TTC549 (cell line): Measurements from ENCODE around the gene LEFTY2.
"Not testable (repeated sequence)": the region's sequence is repeated elsewhere in the genome, so short reads cannot be mapped to it uniquely, and the experiment has no call there.

ENCODE experiments used
- FAIRE-seq: peaks from 2 replicates; lab custom pipeline; 2012; peaks lifted over from hg19 to GRCh38; lab: Jason Lieb, UNC

LEFTY2 gene

DNA sequence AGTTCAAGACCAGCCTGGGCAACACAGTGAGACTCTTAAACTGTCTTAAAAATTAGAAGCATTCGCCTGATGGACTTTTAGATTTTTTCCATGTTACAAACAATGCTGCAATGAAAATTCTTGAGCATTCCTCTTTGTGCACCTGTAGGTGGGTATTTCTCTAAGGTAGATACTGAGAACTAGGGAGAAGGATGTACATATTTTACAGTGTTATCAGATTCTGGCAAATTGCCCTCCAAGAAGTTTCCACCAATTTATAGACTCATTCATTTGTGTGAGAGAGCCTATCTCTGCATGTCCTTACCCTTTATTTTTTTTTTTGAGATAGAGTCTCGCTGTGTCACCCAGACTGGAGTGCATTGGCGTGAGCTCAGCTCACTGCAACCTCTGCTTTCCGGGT, 12.3 kb upstream of the LEFTY2 start:
- FAIRE-seq: no peak

DNA sequence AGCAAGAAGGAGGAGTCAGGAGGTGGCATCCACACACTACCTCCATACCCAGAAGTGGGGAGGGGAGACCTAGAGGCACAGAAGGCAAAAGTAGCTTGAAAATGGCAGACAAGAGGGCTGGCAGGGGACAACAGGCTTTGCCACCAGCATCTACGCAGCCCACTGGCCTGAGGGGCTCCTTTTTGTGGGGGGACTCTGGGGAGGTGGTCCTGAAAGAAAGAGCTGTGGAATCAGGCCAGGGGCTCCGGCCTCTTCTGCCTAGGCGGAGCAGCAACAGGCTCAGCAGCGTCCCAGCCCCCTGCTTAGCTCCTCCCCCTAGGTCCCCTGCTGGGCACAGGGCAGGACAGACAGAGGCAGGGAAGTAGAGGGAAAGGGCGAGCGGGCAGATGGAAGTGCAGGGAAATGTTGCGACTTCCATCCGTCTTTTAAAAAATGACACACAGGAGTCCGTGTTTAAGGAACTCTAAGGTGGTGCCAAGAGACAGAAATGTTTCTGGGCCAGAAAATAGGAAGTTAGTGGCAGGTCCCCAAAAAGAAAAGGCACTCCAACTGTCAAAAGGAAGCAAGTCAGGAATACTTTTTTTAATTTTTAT, 10.0 kb upstream of the LEFTY2 start:
- no peak for FAIRE-seq

DNA sequence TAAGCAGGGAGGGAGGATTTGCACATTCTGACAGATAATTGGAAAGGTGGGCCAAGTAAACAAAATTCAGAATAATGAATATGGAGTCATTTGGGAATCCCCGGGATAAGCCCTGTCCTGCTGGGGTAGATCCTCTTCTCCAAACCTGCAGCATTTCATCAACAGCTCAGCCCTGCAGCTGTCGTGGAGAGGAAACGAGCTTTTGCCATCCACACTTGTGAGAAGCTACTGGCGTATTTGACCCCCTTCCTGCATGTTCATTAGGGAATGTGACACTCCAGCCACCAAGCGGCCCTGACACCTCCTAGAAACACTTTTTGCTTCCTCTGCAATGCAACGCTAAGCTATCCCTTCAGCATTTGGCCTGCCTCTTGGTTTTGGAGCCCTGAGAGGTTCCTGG, 8.0 kb upstream of the LEFTY2 start:
- FAIRE-seq: no peak

DNA sequence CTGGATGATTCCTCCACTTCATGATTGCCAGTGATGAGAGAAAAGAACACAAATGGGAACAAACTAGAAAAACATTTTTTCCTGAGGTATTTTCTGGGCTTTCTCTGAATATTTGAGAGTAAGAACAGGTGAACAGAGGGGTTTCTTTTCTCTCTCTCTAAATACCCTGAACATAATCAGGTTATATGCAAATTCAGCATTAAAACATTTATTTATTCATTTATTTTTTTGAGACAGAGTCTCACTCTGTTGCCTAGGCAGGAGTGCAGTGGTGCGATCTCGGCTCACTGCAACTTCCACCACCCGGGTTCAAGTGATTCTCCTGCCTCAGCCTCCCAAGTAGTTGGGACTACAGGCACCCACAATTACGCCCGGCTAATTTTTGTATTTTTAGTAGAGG, 5.8 kb upstream of the LEFTY2 start:
- FAIRE-seq: no peak

- no peak for FAIRE-seq
These were observed 5.1 kb upstream of the LEFTY2 start for GRCh38 chr1:225946082-225946620.

DNA sequence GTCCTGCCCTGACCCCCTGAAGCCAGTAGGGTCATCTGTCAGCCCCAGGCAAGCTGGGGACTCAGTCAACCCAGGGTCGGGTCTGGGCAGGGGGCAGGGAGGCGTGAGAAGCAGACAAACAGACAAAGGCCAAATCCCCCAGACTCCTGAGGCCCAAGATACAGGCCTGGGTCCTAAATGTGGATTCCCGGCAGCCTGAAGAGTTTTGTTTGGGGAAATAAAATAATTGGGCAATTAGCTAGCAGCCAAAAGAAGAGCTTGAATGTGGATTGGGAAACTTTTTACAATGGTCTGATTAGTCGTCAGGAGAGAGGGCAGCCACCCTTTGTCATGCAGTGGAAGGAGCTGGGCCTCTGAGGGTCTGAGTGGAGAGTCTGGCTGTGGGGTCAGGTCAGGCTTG, 4.5 kb upstream of the LEFTY2 start:
- FAIRE-seq: no peak

DNA sequence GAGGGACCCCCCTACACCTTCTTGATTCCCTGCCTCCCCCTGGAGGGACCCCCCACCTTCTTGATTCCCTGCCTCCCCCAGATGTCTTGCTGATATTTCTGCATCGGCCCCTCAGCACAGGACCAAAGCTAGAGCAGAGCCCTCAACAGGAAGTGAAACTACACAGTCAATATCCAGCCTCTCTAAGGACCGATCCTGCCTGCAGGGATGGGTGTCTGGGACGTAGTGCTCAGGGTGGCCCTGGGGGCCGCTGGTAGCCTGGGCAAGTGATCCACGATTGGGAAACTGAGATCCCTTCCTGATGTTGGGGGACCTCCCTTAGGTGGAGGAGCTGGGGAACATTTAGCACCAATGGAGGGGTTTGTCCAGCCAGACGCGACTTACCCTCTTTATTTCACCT, 3.9 kb upstream of the LEFTY2 start:
- FAIRE-seq: no peak

GRCh38 chr1:225944387-225944786, 3.4 kb upstream of the LEFTY2 start:
- FAIRE-seq: no peak

DNA sequence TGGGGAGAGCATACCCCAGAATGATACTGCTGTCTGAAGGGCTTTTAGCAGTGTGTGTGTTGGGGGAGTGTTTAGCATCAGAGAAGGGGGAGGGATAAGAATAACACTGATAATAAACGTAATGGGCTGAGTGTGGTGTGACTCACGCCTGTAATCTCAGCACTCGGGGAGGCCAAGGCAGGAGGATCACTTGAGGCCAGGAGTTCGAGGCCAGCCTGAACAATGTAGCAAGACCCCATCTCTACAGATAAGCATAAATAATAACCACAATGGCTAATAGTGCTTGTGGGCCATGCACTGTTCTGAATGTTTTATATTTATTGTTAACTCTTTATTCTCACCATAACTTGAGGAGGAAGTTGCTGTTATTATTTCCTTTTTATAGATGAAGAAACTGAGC, 2.6 kb upstream of the LEFTY2 start:
- no peak for FAIRE-seq

DNA sequence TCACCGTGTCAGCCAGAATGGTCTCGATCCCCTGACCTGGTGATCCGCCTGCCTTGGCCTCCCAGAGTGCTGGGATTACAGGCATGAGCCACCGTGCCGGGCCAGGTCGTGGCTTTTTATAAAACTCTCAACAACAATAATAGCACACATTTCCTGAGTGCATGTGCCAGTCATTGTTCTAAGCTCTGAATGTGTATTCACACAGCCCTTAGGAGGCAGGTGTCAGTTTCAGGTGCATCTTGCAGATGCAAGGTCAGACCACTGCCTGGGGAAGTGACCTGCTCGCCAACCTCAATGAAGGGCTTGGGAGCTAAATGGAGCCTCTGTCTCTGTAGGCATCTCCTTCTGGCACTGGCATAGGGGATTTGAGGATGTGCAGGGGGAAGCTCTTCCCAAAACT, 1.6 kb upstream of the LEFTY2 start:
- no peak for FAIRE-seq

DNA sequence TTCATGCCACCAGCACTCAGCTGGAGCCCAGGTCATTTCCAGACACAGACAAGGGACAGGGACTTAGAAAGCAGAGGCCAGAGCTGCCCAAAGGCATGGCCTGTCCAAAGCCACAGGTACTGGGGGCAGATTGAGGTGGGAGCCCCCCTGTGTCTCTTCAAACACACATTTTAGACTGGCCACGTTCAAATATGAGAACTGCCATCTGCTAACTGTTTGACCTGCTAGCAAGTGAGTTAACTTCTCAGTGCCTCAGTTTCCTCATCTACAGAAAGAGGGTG, 862 bp upstream of the LEFTY2 start:
- FAIRE-seq: no peak

- FAIRE-seq: no peak
These were observed 452 bp downstream of the LEFTY2 start for GRCh38 chr1:225940385-225941151.

DNA sequence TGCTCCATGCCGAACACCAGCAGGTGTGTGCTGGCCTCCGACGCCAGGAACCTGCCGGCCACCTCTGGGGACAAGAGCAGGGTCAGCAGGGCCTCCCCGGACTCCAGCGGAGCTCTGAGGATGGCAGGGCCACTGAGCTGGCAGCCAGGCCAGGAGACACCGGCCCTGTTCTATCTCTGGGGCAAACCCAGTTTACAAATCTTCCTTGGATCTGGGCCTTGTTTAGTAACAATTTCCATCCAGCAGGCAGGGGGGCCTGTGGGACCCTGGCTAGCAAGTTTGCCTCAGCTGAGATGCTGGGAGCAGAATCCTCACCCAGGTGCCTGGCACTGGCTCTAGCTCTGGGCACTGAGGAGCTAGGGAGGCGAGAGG, 1.1 kb downstream of the LEFTY2 start:
- not testable (repeated sequence) for FAIRE-seq

- FAIRE-seq: not testable (repeated sequence)
These were observed 1.7 kb downstream of the LEFTY2 start for GRCh38 chr1:225939097-225939938.

DNA sequence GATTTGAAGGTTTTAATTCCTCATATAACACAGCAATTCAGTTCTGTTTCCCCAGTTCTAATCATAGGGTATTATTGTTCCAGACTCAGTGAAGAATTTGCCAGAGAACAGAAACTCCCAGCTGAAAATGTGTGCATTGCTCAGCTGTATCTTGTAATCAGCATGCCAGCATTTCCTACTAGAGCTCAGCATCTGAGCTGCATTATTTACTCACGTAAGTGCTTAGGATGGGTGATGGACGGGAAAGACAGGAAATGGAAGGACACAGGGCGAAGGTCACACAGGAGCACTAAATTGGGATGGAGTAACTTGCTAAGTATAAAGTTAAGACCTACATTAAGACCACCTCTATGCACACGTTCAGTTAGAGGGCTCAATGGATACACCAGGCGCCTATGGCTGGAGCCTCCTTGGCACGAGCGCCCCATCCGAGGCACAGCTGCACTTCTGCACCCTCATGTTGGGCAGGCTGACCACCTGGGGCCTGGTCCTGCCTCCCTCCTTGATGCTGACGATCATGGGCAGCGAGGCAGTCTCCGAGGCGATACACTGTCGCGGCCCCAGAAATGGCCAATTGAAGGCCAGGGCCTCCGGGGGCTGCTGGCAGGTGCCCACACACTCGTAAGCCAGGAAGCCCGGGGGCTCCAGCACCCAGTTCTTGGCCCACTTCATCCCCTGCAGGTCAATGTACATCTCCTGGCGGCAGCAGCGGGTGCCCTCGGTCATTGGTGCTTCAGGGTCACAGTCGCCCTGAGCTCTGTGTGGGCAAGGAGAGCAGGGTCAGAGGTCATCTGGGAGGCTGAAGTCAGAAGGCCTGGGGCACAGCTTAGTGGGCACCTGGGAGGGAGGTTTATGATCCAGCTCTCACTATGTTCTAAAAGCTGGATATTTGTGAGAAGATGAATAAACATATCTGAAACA, 3.7 kb downstream of the LEFTY2 start:
- no peak for FAIRE-seq

DNA sequence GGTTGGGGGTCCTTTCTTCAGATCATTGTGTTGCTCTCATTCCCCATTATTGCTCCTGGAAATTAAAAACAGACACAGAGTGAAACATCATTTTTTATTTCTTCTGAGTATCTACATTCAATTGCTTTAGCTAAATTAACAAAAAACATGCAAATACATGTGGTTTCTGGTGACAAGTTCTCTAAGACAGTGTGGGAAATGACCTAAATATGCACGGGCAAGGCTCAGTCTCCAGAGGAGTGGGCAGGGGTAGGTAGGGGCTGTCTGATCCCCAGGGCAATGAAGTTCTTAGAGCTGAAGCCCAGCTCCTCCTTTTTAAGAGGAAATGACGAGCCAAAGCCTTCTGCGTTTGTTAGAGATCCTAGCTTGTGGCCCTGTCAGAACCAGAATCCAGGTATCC, 4.5 kb downstream of the LEFTY2 start:
- FAIRE-seq: no peak

DNA sequence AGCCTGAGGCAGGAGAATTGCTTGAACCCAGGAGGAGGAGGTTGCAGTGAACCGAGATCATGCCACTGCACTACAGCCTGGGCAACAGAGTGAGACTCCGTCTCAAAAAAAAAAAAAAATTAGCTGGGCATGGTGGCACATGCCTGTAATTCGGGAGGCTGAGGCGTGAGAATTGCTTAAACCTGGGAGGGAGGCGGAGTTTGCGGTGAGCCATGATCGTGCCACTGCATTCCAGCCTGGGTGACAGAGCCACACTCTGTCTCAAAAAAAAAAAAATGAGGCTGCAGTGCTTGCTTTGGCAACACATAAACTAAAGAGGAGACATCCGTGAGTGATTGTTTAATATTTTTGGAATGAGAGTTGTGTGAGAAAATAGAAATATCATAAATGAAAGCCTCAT, 4.9 kb downstream of the LEFTY2 start:
- not testable (repeated sequence) for FAIRE-seq

DNA sequence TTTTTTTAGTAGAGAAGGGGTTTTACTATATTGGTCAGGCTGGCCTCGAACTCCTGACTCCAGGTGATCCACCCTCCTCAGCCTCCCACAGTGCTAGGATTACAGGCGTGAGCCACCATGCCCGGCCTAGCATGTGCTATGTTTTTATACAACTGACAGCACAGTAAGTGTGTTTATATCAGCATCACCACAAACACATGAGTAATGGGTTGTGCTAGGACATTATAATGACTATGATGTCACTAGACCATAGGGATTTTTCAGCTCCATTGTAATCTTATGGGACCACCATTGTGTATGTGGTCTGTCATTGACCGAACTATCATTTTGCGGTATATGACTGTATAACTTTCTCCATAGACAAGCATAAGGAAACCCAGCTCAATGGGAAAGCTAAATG, 6.3 kb downstream of the LEFTY2 start:
- no peak for FAIRE-seq

GRCh38 chr1:225933072-225933471, 7.9 kb downstream of the LEFTY2 start:
- FAIRE-seq: no peak

GRCh38 chr1:225931270-225932136, 9.5 kb downstream of the LEFTY2 start:
- no peak for FAIRE-seq

- FAIRE-seq: no peak
These were observed 10.5 kb downstream of the LEFTY2 start for GRCh38 chr1:225930566-225930965.
